Neural cell (in vitro differentiated cells): ENCODE measurements around the gene AFF2.

Experiments
- POLR2AphosphoS5 ChIP-seq: IDR thresholded peaks from 2 replicates; pipeline ENCODE4 v1.6.1; 2012
- TF ChIP-seq, protein P1 (sequence below): fragments of 450-650 bp; IDR thresholded peaks from 2 replicates; pipeline ENCODE4 v1.5.1; 2014; ENCODE audit warnings: antibody characterized with exemption, mild to moderate bottlenecking, moderate library complexity; ENCODE audit not compliant: poor library complexity, severe bottlenecking

DNA sequence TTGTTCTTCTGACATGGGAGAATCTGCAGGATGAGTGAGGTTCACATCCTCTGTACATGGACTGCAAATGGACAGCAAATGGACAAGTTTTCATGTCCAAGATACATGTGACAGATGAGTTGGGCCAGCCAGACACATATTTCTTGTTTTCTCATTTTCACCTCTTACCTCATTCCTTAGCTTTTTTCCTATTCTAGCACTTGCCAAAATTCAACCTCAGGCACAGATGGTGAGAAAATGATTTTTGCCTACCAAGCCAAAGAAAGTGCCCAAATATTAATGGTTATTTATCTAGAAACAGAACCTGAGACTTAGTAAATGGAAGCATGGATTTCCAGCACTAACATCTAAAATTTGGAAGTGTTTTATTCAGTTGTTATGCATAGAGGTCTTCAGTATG lies 402.2 kb downstream of the AFF2 start:
- TF ChIP-seq, protein P1, sequence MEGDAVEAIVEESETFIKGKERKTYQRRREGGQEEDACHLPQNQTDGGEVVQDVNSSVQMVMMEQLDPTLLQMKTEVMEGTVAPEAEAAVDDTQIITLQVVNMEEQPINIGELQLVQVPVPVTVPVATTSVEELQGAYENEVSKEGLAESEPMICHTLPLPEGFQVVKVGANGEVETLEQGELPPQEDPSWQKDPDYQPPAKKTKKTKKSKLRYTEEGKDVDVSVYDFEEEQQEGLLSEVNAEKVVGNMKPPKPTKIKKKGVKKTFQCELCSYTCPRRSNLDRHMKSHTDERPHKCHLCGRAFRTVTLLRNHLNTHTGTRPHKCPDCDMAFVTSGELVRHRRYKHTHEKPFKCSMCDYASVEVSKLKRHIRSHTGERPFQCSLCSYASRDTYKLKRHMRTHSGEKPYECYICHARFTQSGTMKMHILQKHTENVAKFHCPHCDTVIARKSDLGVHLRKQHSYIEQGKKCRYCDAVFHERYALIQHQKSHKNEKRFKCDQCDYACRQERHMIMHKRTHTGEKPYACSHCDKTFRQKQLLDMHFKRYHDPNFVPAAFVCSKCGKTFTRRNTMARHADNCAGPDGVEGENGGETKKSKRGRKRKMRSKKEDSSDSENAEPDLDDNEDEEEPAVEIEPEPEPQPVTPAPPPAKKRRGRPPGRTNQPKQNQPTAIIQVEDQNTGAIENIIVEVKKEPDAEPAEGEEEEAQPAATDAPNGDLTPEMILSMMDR, result no peak
- TF ChIP-seq POLR2AphosphoS5, result no peak
